Fibroblast of lung (primary cell): ENCODE results near the gene CTBP1.

Experiments used
- CTCF ChIP-seq, 2 donors: IDR thresholded peaks in 1 of 2; conservative IDR thresholded peaks in 1 of 2; 1 replicate in 1 of 2; 2 replicates in 1 of 2; pipeline ENCODE4 v1.5.1; 2011 to 2012; ENCODE audit warnings: low read length in 2 of 2, control low read depth in 1 of 2, inconsistent platforms in 1 of 2, low read depth in 1 of 2, mild to moderate bottlenecking in 1 of 2
- EZH2 ChIP-seq: IDR thresholded peaks from 2 replicates; pipeline ENCODE4 v1.5.1; 2012; ENCODE audit warnings: low read length, control low read depth, mild to moderate bottlenecking; ENCODE audit errors: missing control alignments

- TF ChIP-seq EZH2 = no peak
- TF ChIP-seq CTCF (conservative IDR thresholded peaks at IDR 0.05 in 1 of 2, IDR thresholded peaks at IDR 0.05 in 1 of 2; ENCODE audit: low read depth in 1 of 2, low read length in 2 of 2) = no peak
These were observed 999 bp upstream of the CTBP1 start for GRCh38 chr4:1249731-1250526.
